ENCODE results near the gene DENR.

DNA sequence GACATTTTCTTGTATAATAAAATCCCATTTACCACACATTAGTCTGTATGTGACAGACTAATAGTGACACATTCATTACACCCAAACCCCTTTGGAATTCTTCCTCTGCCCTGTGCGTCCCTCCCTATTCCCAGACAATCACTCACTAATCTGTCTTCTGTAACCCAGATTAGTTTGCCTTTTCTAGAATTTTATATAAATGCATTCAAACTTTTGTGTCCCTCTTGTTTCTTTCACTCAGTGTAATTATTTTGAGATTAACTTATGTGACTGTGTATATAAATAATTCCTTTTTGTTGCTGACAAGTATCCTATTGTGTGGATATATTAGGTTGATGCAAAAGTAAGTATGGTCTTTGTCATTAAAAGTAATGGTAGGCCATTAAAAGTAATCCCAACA is 55.0 kb downstream of the DENR start:
- TF ChIP-seq CTCF (IDR thresholded peaks at IDR 0.05; ENCODE audit: low read depth, low read length) (no peak), POLR2A (IDR thresholded peaks at IDR 0.05; ENCODE audit: extremely low read depth, insufficient read length) (no peak), MYC (IDR thresholded peaks at IDR 0.05; ENCODE audit: low read depth, low read length) (no peak)
- TF ChIP-seq, protein P1, sequence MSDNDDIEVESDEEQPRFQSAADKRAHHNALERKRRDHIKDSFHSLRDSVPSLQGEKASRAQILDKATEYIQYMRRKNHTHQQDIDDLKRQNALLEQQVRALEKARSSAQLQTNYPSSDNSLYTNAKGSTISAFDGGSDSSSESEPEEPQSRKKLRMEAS (IDR thresholded peaks at IDR 0.05; ENCODE audit: low read depth, low read length) = no peak

Data from NB4 (cell line).